Eye (tissue), 1 donor: ENCODE results near the gene C1orf115.
"Not testable (repeated sequence)": the region's sequence is repeated elsewhere in the genome, so short reads cannot be mapped to it uniquely, and the experiment has no call there.

ENCODE experiments used
- DNase-seq: peaks from one replicate; pipeline ENCODE4 v3.0.0-alpha.2; 2015

C1orf115 gene

GRCh38 chr1:220695426-220695825 lies 5.3 kb downstream of the C1orf115 start:
- no peak for DNase-seq

- no peak for DNase-seq
These were observed 6.2 kb downstream of the C1orf115 start for GRCh38 chr1:220696226-220696862.

GRCh38 chr1:220696863-220697231 lies 6.7 kb downstream of the C1orf115 start:
- DNase-seq, result no peak

- DNase-seq, result no peak
These were observed 7.2 kb downstream of the C1orf115 start for GRCh38 chr1:220697326-220697725.

GRCh38 chr1:220698607-220699016 lies 8.4 kb downstream of the C1orf115 start:
- DNase-seq, result no peak

- DNase-seq, result no peak
These were observed 8.9 kb downstream of the C1orf115 start for GRCh38 chr1:220699044-220699443.

GRCh38 chr1:220700556-220701179 lies 10.5 kb downstream of the C1orf115 start:
- DNase-seq, result peak; percentile 37

GRCh38 chr1:220701974-220702373 lies 11.8 kb downstream of the C1orf115 start:
- DNase-seq, result no peak

- no peak for DNase-seq
These were observed 12.6 kb downstream of the C1orf115 start for GRCh38 chr1:220702733-220703270.

- DNase-seq, result no peak
These were observed 13.1 kb downstream of the C1orf115 start for GRCh38 chr1:220703305-220703704.

- DNase-seq, result no peak
These were observed 15.6 kb downstream of the C1orf115 start for GRCh38 chr1:220705782-220706181.

GRCh38 chr1:220706480-220706879 lies 16.3 kb downstream of the C1orf115 start:
- no peak for DNase-seq

- DNase-seq, result no peak
These were observed 17.0 kb downstream of the C1orf115 start for GRCh38 chr1:220707160-220707559.

- no peak for DNase-seq
These were observed 18.1 kb downstream of the C1orf115 start for GRCh38 chr1:220708244-220708643.

GRCh38 chr1:220708936-220709801 lies 19.0 kb downstream of the C1orf115 start:
- DNase-seq, result no peak

- no peak for DNase-seq
These were observed 20.2 kb downstream of the C1orf115 start for GRCh38 chr1:220710333-220710732.

GRCh38 chr1:220711056-220711809 lies 21.1 kb downstream of the C1orf115 start:
- DNase-seq, result no peak

GRCh38 chr1:220715986-220716385 lies 25.8 kb downstream of the C1orf115 start:
- DNase-seq, result not testable (repeated sequence)

GRCh38 chr1:220717800-220718640 lies 27.9 kb downstream of the C1orf115 start:
- no peak for DNase-seq

- DNase-seq, result not testable (repeated sequence)
These were observed 31.1 kb downstream of the C1orf115 start for GRCh38 chr1:220721266-220721665.

GRCh38 chr1:220726634-220727033 lies 36.5 kb downstream of the C1orf115 start:
- DNase-seq, result no peak

- DNase-seq, result no peak
These were observed 37.4 kb downstream of the C1orf115 start for GRCh38 chr1:220727519-220727918.
